ENCODE measurements around the gene COA7. TPM values are rescaled to one million over a fixed set of nuclear protein-coding genes. Genes with fewer than 3 reads are reported as not detected.

The COA7 gene
- total RNA-seq, 1 donor from 2014 or later = 13.0 TPM

GRCh38 chr1:52707927-52708655 is 9.9 kb upstream of the COA7 start:
- Mint-ChIP-seq H3K27ac (no peak overlapping the region), H3K4me1 (peaks cover 4% of the 10 kb centered on the region), H3K9me3 (no peaks in the 10 kb centered on the region), H3K27me3 (ENCODE audit: insufficient read depth, low read depth) (peaks cover 4% of the 10 kb centered on the region), H3K36me3 (no peaks in the 10 kb centered on the region), H3K4me3 (no peak overlapping the region)
- no peaks in the 10 kb centered on the region for H3K9me3 ChIP-seq (ENCODE audit: low read depth)
- no peak overlapping the region for H3K4me2 ChIP-seq
- no peak overlapping the region for H3K27ac ChIP-seq
- no peaks in the 10 kb centered on the region for H4K20me1 ChIP-seq (ENCODE audit: low read depth)
- no peaks in the 10 kb centered on the region for H3K79me2 ChIP-seq (ENCODE audit: low read depth)
- no peak overlapping the region for H3K4me3 ChIP-seq
- peaks cover 5% of the 10 kb centered on the region for H3F3A ChIP-seq (ENCODE audit: low read depth)
- no peak overlapping the region for H3K9ac ChIP-seq
- no peaks in the 10 kb centered on the region for H3K27me3 ChIP-seq
- no peak overlapping the region for H2AFZ ChIP-seq (replicated peaks)
- H3K36me3 ChIP-seq = no peaks in the 10 kb centered on the region
- TF ChIP-seq CTCF (IDR thresholded peaks at IDR 0.05) = no peak
- no peak for TF ChIP-seq EZH2 (IDR thresholded peaks at IDR 0.05)
- TF ChIP-seq EZH2phosphoT487 (IDR thresholded peaks at IDR 0.05) = no peak
- no peaks in the 10 kb centered on the region for H3K4me1 ChIP-seq
- no peak for DNase-seq (ENCODE audit: low spot score)

GRCh38 chr1:52706941-52707926 is 9.1 kb upstream of the COA7 start:
- no peak overlapping the region for H3K4me3 Mint-ChIP-seq
- DNase-seq (ENCODE audit: low spot score) = no peak
- no peaks in the 10 kb centered on the region for H3K36me3 ChIP-seq
- no peaks in the 10 kb centered on the region for H3K9me3 Mint-ChIP-seq
- H3K27ac Mint-ChIP-seq = no peak overlapping the region
- peaks cover 5% of the 10 kb centered on the region for H3K4me1 Mint-ChIP-seq
- no peaks in the 10 kb centered on the region for H4K20me1 ChIP-seq (ENCODE audit: low read depth)
- H3K9me3 ChIP-seq (ENCODE audit: low read depth) = no peaks in the 10 kb centered on the region
- H3K27me3 ChIP-seq = no peaks in the 10 kb centered on the region
- H3K79me2 ChIP-seq (ENCODE audit: low read depth) = no peaks in the 10 kb centered on the region
- no peak for TF ChIP-seq CTCF (IDR thresholded peaks at IDR 0.05)
- TF ChIP-seq EZH2 (IDR thresholded peaks at IDR 0.05) = no peak
- TF ChIP-seq EZH2phosphoT487 (IDR thresholded peaks at IDR 0.05) = no peak
- no peak overlapping the region for H3K4me2 ChIP-seq
- no peaks in the 10 kb centered on the region for H3K4me1 ChIP-seq
- H3K36me3 Mint-ChIP-seq = no peaks in the 10 kb centered on the region
- peaks cover 8% of the 10 kb centered on the region for H3F3A ChIP-seq (ENCODE audit: low read depth)
- H3K4me3 ChIP-seq = no peak overlapping the region
- H3K9ac ChIP-seq = no peak overlapping the region
- H3K27me3 Mint-ChIP-seq (ENCODE audit: insufficient read depth, low read depth) = peaks cover 4% of the 10 kb centered on the region
- no peak overlapping the region for H3K27ac ChIP-seq
- no peak overlapping the region for H2AFZ ChIP-seq (replicated peaks)

- H3K27ac ChIP-seq = no peak overlapping the region
- no peaks in the 10 kb centered on the region for H3K36me3 ChIP-seq
- no peaks in the 10 kb centered on the region for H3K4me1 ChIP-seq
- Mint-ChIP-seq H3K4me1 (peaks cover 5% of the 10 kb centered on the region), H3K36me3 (no peaks in the 10 kb centered on the region), H3K27me3 (ENCODE audit: insufficient read depth, low read depth) (peaks cover 4% of the 10 kb centered on the region), H3K9me3 (no peaks in the 10 kb centered on the region), H3K27ac (no peak overlapping the region), H3K4me3 (no peak overlapping the region)
- TF ChIP-seq EZH2 (IDR thresholded peaks at IDR 0.05) = no peak
- H3K4me2 ChIP-seq = no peak overlapping the region
- no peak overlapping the region for H2AFZ ChIP-seq (replicated peaks)
- no peaks in the 10 kb centered on the region for H3K79me2 ChIP-seq (ENCODE audit: low read depth)
- no peaks in the 10 kb centered on the region for H3K9me3 ChIP-seq (ENCODE audit: low read depth)
- no peaks in the 10 kb centered on the region for H4K20me1 ChIP-seq (ENCODE audit: low read depth)
- no peak for DNase-seq (ENCODE audit: low spot score)
- H3K27me3 ChIP-seq = no peaks in the 10 kb centered on the region
- no peak overlapping the region for H3K4me3 ChIP-seq
- peaks cover 17% of the 10 kb centered on the region for H3F3A ChIP-seq (ENCODE audit: low read depth)
- H3K9ac ChIP-seq = no peak overlapping the region
Observed at GRCh38 chr1:52706136-52706670, 8.1 kb upstream of the COA7 start.

Data from neural progenitor cell (in vitro differentiated cells).